Activated T-cell treated with anti-CD3 and anti-CD28 coated beads for 4 hours (primary cell): Measurements from ENCODE around the gene USH1C.

Experiments used
- DNase-seq: peaks from one replicate; pipeline ENCODE4 v3.0.0-alpha.2; 2020

USH1C gene

GRCh38 chr11:17546240-17546639, 2.0 kb upstream of the USH1C start:
- no peak for DNase-seq

GRCh38 chr11:17543574-17544180, 539 bp downstream of the USH1C start:
- DNase-seq = no peak

GRCh38 chr11:17543041-17543440, 1.2 kb downstream of the USH1C start:
- no peak for DNase-seq

GRCh38 chr11:17542249-17542648, 2.0 kb downstream of the USH1C start:
- DNase-seq = no peak

- DNase-seq = no peak
Observed at GRCh38 chr11:17541330-17541885, 2.8 kb downstream of the USH1C start.

GRCh38 chr11:17540807-17541206, 3.4 kb downstream of the USH1C start:
- DNase-seq = no peak

- no peak for DNase-seq
Observed at GRCh38 chr11:17538731-17539130, 5.5 kb downstream of the USH1C start.

- DNase-seq = no peak
Observed at GRCh38 chr11:17538054-17538453, 6.2 kb downstream of the USH1C start.

- DNase-seq = no peak
Observed at GRCh38 chr11:17537261-17537660, 7.0 kb downstream of the USH1C start.

GRCh38 chr11:17535488-17535887, 8.7 kb downstream of the USH1C start:
- DNase-seq = no peak

- DNase-seq = no peak
Observed at GRCh38 chr11:17533778-17534415, 10.3 kb downstream of the USH1C start.

GRCh38 chr11:17533341-17533740, 10.9 kb downstream of the USH1C start:
- DNase-seq = no peak

- no peak for DNase-seq
Observed at GRCh38 chr11:17532784-17533183, 11.4 kb downstream of the USH1C start.

GRCh38 chr11:17531636-17532113, 12.5 kb downstream of the USH1C start:
- no peak for DNase-seq

- DNase-seq = no peak
Observed at GRCh38 chr11:17531071-17531600, 13.1 kb downstream of the USH1C start.

- no peak for DNase-seq
Observed at GRCh38 chr11:17529844-17530185, 14.4 kb downstream of the USH1C start.

GRCh38 chr11:17528906-17529843, 15.0 kb downstream of the USH1C start:
- no peak for DNase-seq

GRCh38 chr11:17528181-17528691, 16.0 kb downstream of the USH1C start:
- DNase-seq = peak; percentile 11

- no peak for DNase-seq
Observed at GRCh38 chr11:17527628-17527995, 16.6 kb downstream of the USH1C start.

- DNase-seq = no peak
Observed at GRCh38 chr11:17526931-17527627, 17.1 kb downstream of the USH1C start.

GRCh38 chr11:17526326-17526725, 17.9 kb downstream of the USH1C start:
- no peak for DNase-seq

- no peak for DNase-seq
Observed at GRCh38 chr11:17525570-17525969, 18.6 kb downstream of the USH1C start.
